Urinary bladder (tissue), 4 donors: ENCODE measurements around the gene GMDS. TPM values are rescaled to one million over a fixed set of nuclear protein-coding genes. Genes with fewer than 3 reads are reported as not detected.
A peak's percentile ranks its signal among the peaks of the same experiment; 100 is the strongest.

Source experiments
- DNase-seq: peaks from one replicate; pipeline ENCODE4 v3.0.0-alpha.2; 2015; ENCODE audit errors: extremely low spot score
- H3K27ac ChIP-seq: one replicate; pipeline ENCODE4 v1.5.1; 2013; ENCODE audit warnings: low read depth, mild to moderate bottlenecking, moderate library complexity
- H3K36me3 ChIP-seq: one replicate; pipeline ENCODE4 v1.6.1; 2013; ENCODE audit warnings: mild to moderate bottlenecking, moderate library complexity; ENCODE audit not compliant: insufficient read depth
- H3K4me1 ChIP-seq: one replicate; pipeline ENCODE4 v1.6.1; 2013; ENCODE audit warnings: mild to moderate bottlenecking, moderate library complexity; ENCODE audit not compliant: insufficient read depth
- H3K4me3 ChIP-seq: one replicate; pipeline ENCODE4 v1.5.1; 2013; ENCODE audit warnings: low read depth, low read length
- WGBS: extraction: QIAGEN DNeasy Blood & Tissue Kit; methylation state at CpG from one replicate; pipeline ENCODE4 v1.1.7; 2013; 5-methylcytosine and 5-hydroxymethylcytosine counted together
- polyA plus RNA-seq: library from polyadenylated mRNA; stranded (reverse); fragments of 200-250 nt; gene quantifications from one replicate; pipeline ENCODE4 v1.2.3, GENCODE V29; 2013
- total RNA-seq: library from RNA; depleted of rRNA; stranded (reverse); fragments of >200 nt; gene quantifications from one replicate; pipeline ENCODE4 v1.2.3, GENCODE V29; 2014
- donor health status: healthy with polysubstance abuse.
- donor health status: healthy.

GMDS gene
- total and polyA plus RNA-seq, 2 donors, result 7.5 to 10.7 TPM

GRCh38 chr6:2257363-2257762 is 12.0 kb upstream of the GMDS start:
- Histone ChIP-seq H3K4me1 (no peaks in the 10 kb centered on the region), H3K4me3 (no peak overlapping the region), H3K27ac (no peak overlapping the region), H3K36me3 (peaks cover 2% of the 10 kb centered on the region)
- no peak for DNase-seq

DNA sequence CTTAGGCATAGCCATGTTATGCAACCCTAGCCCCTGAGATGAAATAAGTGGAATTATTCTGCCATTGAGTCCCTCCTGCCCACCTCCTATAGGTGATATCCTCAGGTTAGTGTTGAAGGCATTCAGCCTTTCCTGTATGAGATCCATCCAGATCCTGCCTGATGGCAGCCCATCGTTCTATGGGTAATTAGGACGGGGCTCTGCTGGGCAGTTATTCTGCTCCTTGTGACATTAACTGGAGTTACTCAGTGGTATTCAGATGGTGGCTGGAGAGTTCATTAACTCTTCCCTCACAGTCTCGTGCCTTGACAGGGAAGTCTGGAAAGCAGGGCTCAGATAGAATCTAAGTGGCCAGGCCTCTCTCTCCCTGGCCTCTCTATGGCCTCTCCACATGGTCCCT is 9.3 kb upstream of the GMDS start:
- DNase-seq, result no peak
- WGBS, result 96% methylated on average over 3 of the region's 3 CpGs
- Histone ChIP-seq H3K27ac (no peak overlapping the region), H3K4me3 (no peak overlapping the region), H3K36me3 (peaks cover 2% of the 10 kb centered on the region), H3K4me1 (no peaks in the 10 kb centered on the region)

- DNase-seq, result no peak
Observed at GRCh38 chr6:2249126-2249525, 3.7 kb upstream of the GMDS start.

GRCh38 chr6:2247664-2248063 is 2.3 kb upstream of the GMDS start:
- Histone ChIP-seq H3K27ac (no peak overlapping the region), H3K36me3 (no peaks in the 10 kb centered on the region), H3K4me3 (no peak overlapping the region), H3K4me1 (no peaks in the 10 kb centered on the region)
- DNase-seq, result no peak
- WGBS, result 94% methylated on average over 5 of the region's 5 CpGs

More at GRCh38 chr6:2249126-2249525, 3.7 kb upstream of the GMDS start:
- H3K4me1 ChIP-seq, result no peaks in the 10 kb centered on the region
- WGBS, result 95% methylated on average over 7 of the region's 7 CpGs
- H3K36me3 ChIP-seq, result no peaks in the 10 kb centered on the region
- no peak overlapping the region for H3K27ac ChIP-seq
- no peak overlapping the region for H3K4me3 ChIP-seq

DNA sequence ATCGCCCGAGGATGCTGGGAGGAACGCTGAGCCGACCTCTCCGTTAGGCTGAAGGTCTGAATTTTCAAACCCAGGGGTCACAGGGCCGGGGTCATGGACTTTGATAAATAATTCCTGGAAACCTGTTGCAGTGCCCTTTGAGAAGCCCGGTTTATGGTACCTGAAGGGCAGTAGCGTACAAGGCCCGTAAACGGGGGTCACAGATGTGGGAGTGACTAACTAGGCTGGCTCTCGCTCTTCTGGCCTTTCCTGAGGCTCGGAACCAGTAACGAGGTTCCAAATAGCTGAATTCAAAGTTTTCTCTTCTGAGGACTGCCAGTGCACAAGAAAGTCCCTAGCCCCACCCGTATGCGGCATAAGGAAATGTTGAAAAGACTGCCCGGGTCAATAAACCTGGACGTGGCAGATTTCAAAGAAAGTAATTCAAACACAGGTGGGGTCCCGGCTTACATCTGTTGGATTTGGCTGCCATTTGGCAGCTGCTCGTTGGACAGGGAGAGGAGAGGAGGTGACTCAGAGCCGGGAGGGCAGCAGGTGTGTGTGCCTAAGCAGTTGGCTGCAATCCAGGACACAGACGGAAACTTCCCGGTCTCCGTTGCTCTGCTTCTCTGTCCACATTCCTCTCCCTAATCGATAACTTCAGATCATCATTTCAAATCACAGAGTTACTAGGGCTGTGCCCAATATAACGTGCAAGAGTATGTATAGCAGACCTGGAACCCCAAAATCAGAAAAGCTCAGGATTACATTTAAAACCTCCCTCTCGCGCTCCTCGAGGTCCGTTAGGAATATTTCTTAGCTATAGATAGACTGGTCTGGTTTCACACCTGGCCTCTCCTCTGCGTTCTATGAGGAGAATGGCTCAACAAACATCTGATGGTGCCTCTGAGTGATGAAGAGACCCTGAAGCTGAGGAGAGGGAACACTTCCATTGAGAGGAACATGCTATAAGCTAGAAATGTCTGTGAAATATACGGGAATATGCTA is 765 bp upstream of the GMDS start:
- Histone ChIP-seq H3K36me3 (no peaks in the 10 kb centered on the region), H3K4me3 (peak overlapping the region; percentile 86), H3K4me1 (no peaks in the 10 kb centered on the region), H3K27ac (peak overlapping the region; percentile 93)
- peak; percentile 49 for DNase-seq
- WGBS, result 18% methylated on average over 31 of the region's 31 CpGs

GRCh38 chr6:2244261-2245102 is 923 bp downstream of the GMDS start:
- 30% methylated on average over 32 of the region's 32 CpGs for WGBS
- no peaks in the 10 kb centered on the region for H3K36me3 ChIP-seq
- DNase-seq, result no peak
- no peak overlapping the region for H3K27ac ChIP-seq
- H3K4me3 ChIP-seq, result peak overlapping the region; percentile 86
- no peaks in the 10 kb centered on the region for H3K4me1 ChIP-seq

DNA sequence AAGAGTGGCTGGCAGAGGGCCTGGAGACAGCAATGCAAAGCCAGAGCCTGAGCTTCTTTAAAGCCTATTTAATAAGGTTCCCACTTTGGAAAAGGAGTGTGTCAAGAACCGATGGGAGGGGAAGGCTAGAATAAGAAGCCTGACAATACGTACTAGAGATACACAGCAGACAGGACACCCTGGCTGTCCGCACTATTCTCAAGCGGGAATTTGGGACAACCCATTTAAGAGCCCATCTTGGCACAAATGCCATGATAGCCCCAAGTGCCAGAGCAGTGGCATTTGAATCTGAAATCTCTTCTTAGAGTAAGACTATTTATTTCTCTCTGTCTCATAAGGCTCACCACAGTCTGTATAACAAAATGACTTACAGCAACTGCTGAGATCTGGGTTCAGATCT is 3.1 kb downstream of the GMDS start:
- WGBS, result 69% methylated on average over 4 of the region's 4 CpGs
- H3K36me3 ChIP-seq, result no peaks in the 10 kb centered on the region
- no peak for DNase-seq
- H3K4me1 ChIP-seq, result no peaks in the 10 kb centered on the region
- no peak overlapping the region for H3K27ac ChIP-seq
- no peak overlapping the region for H3K4me3 ChIP-seq

GRCh38 chr6:2240961-2241360 is 4.4 kb downstream of the GMDS start:
- no peak for DNase-seq
- Histone ChIP-seq H3K27ac (no peak overlapping the region), H3K4me1 (no peaks in the 10 kb centered on the region), H3K36me3 (no peaks in the 10 kb centered on the region), H3K4me3 (no peak overlapping the region)
- 92% methylated on average over 6 of the region's 6 CpGs for WGBS

- no peaks in the 10 kb centered on the region for H3K4me1 ChIP-seq
- H3K4me3 ChIP-seq, result no peak overlapping the region
- no peak for DNase-seq
- 34% methylated on average over 1 of the region's 1 CpG for WGBS
- no peaks in the 10 kb centered on the region for H3K36me3 ChIP-seq
- H3K27ac ChIP-seq, result no peak overlapping the region
Observed at GRCh38 chr6:2237001-2237400, 8.4 kb downstream of the GMDS start.

- Histone ChIP-seq H3K27ac (no peak overlapping the region), H3K4me1 (no peaks in the 10 kb centered on the region), H3K36me3 (no peaks in the 10 kb centered on the region), H3K4me3 (no peak overlapping the region)
- WGBS, result 69% methylated on average over 2 of the region's 2 CpGs
- no peak for DNase-seq
Observed at GRCh38 chr6:2235777-2236495, 9.5 kb downstream of the GMDS start.

GRCh38 chr6:2232445-2232844 is 13.0 kb downstream of the GMDS start:
- H3K4me1 ChIP-seq, result no peaks in the 10 kb centered on the region
- no peak overlapping the region for H3K4me3 ChIP-seq
- H3K36me3 ChIP-seq, result no peaks in the 10 kb centered on the region
- no peak for DNase-seq
- WGBS, result 94% methylated on average over 9 of the region's 9 CpGs
- H3K27ac ChIP-seq, result no peak overlapping the region

DNA sequence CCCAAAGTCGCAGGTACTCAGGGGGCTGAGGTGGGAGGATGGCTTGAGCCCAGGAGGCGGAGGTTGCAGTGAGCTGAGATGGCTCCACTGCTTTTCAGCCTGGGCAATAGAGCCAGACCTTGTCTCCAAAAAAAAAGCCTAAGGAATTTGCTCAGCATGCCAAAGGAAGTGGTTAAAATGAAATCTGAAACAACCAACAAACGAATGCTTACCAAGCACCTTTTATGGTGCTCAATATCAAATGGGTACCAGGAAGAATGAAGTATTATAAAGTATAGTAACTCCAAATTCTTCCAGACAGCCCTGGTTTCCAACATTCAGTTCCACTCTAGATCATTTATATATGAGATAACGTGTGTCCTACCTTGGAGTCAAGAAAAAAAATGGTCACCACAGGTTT is 14.0 kb downstream of the GMDS start:
- Histone ChIP-seq H3K27ac (no peak overlapping the region), H3K4me3 (no peak overlapping the region), H3K36me3 (no peaks in the 10 kb centered on the region), H3K4me1 (no peaks in the 10 kb centered on the region)
- 83% methylated on average over 4 of the region's 4 CpGs for WGBS
- no peak for DNase-seq

- DNase-seq, result no peak
- WGBS, result 76% methylated on average over 2 of the region's 2 CpGs
- Histone ChIP-seq H3K4me3 (no peak overlapping the region), H3K4me1 (no peaks in the 10 kb centered on the region), H3K36me3 (no peaks in the 10 kb centered on the region), H3K27ac (no peak overlapping the region)
Observed at GRCh38 chr6:2230659-2231277, 14.6 kb downstream of the GMDS start.
